GM21529 (cell line): ENCODE results near the gene LYPD3.
"Not testable (repeated sequence)": the region's sequence is repeated elsewhere in the genome, so short reads cannot be mapped to it uniquely, and the experiment has no call there.

ENCODE experiments used
- ATAC-seq: cut with Tn5 transposase; IDR thresholded peaks from one replicate; pipeline ENCODE4 v1.9.1; 2021; ENCODE audit not compliant: unreplicated experiment

LYPD3 gene

GRCh38 chr19:43437284-43437683, 28.1 kb downstream of the LYPD3 start:
- not testable (repeated sequence) for ATAC-seq

- no peak for ATAC-seq
Observed at GRCh38 chr19:43435775-43436174, 29.6 kb downstream of the LYPD3 start.

- no peak for ATAC-seq
Observed at GRCh38 chr19:43433689-43434088, 31.7 kb downstream of the LYPD3 start.

GRCh38 chr19:43433358-43433673, 32.1 kb downstream of the LYPD3 start:
- ATAC-seq: no peak

- no peak for ATAC-seq
Observed at GRCh38 chr19:43430976-43431375, 34.4 kb downstream of the LYPD3 start.

GRCh38 chr19:43430142-43430710, 35.2 kb downstream of the LYPD3 start:
- no peak for ATAC-seq

GRCh38 chr19:43429395-43429794, 36.0 kb downstream of the LYPD3 start:
- ATAC-seq: no peak

GRCh38 chr19:43425567-43426392, 39.6 kb downstream of the LYPD3 start:
- no peak for ATAC-seq

GRCh38 chr19:43423779-43424178, 41.6 kb downstream of the LYPD3 start:
- no peak for ATAC-seq

GRCh38 chr19:43422689-43423066, 42.7 kb downstream of the LYPD3 start:
- no peak for ATAC-seq

- ATAC-seq: no peak
Observed at GRCh38 chr19:43422000-43422688, 43.3 kb downstream of the LYPD3 start.

- no peak for ATAC-seq
Observed at GRCh38 chr19:43420954-43421353, 44.5 kb downstream of the LYPD3 start.

GRCh38 chr19:43416951-43417623, 48.3 kb downstream of the LYPD3 start:
- no peak for ATAC-seq

- no peak for ATAC-seq
Observed at GRCh38 chr19:43414554-43414953, 50.9 kb downstream of the LYPD3 start, which contains the start of gene TEX101. TSS of gene TEX101 (plus strand) at chr19:43414890. CDS start at chr19:43415920, 1,030 bp downstream.

- no peak for ATAC-seq
Observed at GRCh38 chr19:43412441-43412840, 53.0 kb downstream of the LYPD3 start.
